ENCODE data around the gene HID1.
A peak's percentile ranks its signal among the peaks of the same experiment; 100 is the strongest.
"Not testable (repeated sequence)": the region's sequence is repeated elsewhere in the genome, so short reads cannot be mapped to it uniquely, and the experiment has no call there.

The HID1 gene

DNA sequence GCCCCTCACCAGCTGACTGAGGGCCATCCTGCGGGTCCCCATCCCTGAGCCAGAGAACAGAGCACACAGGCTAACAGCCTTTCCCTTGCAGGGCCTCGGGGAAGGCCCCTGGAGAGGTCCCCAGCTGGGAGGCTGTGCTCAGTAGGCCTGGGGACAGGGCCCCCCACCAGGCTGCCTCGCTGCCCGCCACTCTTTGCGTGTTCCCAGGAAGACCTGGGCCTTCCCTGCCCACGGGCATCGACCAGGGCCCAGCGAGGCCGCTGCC, 785 bp downstream of the HID1 start:
- DNase-seq (ENCODE audit: low spot score), result peak; percentile 49
- TF ChIP-seq, protein P1, sequence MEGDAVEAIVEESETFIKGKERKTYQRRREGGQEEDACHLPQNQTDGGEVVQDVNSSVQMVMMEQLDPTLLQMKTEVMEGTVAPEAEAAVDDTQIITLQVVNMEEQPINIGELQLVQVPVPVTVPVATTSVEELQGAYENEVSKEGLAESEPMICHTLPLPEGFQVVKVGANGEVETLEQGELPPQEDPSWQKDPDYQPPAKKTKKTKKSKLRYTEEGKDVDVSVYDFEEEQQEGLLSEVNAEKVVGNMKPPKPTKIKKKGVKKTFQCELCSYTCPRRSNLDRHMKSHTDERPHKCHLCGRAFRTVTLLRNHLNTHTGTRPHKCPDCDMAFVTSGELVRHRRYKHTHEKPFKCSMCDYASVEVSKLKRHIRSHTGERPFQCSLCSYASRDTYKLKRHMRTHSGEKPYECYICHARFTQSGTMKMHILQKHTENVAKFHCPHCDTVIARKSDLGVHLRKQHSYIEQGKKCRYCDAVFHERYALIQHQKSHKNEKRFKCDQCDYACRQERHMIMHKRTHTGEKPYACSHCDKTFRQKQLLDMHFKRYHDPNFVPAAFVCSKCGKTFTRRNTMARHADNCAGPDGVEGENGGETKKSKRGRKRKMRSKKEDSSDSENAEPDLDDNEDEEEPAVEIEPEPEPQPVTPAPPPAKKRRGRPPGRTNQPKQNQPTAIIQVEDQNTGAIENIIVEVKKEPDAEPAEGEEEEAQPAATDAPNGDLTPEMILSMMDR (IDR thresholded peaks at IDR 0.05; ENCODE audit: extremely low read depth, missing control alignments), result no peak

DNA sequence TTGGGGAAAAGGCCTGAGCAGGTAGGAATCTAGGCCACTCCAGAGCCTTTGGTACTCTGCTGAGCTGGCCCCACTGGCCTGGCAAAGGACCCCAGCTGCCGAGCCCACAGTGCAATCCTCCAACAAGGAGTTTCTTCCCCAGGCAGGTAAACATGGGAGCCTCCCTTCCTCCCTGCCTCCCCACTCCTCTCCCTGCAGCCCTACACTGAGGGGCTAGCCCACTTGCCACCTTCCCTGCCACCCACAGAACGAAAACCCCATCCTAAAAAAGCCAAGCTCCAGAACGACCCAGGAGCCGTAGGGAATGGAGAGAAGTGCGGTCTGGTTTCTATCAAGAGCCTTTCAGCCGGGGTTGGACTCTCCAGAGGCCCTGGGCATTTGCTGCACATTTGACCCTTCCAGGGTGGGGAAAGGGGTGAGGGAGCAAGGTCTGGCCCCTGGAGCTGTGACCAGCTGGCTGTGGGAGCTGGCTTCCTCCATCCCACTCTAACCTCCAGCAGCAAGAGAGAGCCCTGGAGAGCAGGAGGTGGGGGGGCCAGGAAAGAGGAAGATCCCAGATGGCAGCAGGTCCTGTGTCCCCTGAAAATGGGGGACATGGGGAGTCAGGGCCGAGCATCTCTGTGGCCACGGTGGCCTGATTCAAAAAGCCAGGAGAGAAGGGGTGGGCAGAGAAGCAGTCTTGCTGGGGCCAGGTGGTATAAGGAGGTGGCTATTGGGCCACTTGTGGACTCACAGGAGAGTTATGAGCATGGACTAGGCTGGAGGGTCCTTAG, 1.3 kb downstream of the HID1 start:
- TF ChIP-seq, protein P1 (IDR thresholded peaks at IDR 0.05; ENCODE audit: extremely low read depth, missing control alignments), result no peak
- no peak for DNase-seq (ENCODE audit: low spot score)

DNA sequence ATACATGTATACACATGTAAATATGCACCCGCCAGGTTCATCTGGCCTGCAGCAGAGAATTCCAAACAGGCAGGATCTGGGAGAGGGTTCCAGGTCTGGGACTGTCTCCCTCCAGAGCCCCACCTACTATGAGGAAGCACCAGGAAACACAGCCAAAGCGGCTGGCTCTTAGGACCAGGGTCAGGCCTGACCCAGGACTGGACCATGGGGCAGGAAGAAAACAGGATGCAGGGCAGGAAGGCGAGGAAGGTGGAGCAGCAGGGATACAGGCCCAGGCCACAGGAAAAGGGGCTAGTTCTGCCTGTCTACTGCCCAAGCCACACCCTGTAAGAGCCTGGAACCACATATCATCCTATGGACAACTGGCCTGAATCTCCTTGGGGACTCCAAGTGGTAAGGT, 2.2 kb downstream of the HID1 start:
- TF ChIP-seq, protein P1 (IDR thresholded peaks at IDR 0.05; ENCODE audit: extremely low read depth, missing control alignments), result no peak
- DNase-seq (ENCODE audit: low spot score), result no peak

DNA sequence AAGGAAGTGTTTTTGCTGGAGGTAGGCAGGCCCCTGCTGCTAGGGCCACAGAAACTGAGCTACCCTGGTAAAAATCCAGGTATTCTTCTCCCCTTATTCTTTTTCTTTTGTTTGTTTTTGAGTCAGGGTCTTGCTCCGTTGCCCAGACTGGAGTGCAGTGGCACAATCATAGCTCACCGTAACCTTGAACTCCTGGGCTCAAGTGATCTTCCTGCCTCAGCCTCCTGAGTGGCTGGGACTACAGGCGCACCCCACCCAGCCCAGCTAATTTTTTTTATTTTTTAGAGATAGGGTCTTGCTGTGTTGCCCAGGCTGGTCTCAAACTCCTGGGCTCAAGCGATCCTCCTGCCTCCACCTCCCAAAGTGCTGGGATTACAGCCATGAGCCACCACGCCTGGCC, 3.1 kb downstream of the HID1 start:
- not testable (repeated sequence) for DNase-seq (ENCODE audit: low spot score)

DNA sequence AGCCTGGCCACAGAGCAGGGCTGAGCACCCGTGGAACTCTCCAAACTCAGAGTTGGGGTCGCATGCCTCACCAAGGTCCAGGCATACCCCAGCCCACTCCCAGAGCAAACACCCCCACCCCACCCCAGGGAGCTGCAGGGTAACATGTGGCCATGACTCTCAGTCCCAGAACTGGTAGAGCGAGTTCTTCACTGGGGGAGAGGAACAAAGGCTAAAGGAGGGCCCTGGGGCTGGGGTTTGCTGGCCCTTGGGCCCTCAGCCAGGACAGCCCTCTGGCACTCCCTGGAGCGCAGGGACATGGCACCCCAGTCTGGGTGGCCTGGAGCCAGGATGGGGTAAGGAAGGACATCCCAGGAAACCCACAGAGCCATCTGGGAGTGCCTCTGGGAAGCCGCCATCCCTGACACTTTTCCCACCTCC, 4.2 kb downstream of the HID1 start:
- no peak for DNase-seq (ENCODE audit: low spot score)
- TF ChIP-seq, protein P1 (IDR thresholded peaks at IDR 0.05; ENCODE audit: extremely low read depth, missing control alignments), result no peak

DNA sequence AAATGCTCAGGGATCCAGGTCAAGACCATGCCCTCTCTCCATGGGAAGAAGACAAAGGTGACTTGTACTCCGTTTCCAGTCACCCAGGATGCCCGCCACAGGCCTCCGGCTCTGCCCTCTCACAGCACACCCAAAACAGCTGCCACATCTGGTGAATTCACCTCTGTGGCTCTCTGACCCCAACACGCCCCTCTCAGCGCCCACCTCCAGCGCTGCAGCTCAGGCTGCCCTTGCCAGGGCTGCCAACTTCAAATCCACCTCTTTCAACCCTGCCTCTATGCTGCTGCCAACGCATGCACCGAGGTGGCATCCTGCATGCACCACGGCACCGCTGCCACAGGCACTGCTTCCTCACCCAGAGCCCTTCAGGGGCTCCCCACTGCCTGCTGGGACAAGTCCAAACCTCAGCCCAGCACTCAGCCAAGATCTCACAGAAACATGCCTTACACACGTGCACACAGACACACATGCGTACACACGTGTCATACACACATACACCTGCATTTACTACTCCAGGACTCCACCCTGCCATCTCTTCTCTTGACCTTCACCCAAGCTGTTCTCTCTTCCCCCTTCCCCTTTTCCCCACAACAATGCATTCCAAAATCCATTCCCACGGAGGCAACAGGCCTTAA, 7.5 kb downstream of the HID1 start:
- no peak for DNase-seq (ENCODE audit: low spot score)
- TF ChIP-seq, protein P1 (IDR thresholded peaks at IDR 0.05; ENCODE audit: extremely low read depth, missing control alignments), result no peak

DNA sequence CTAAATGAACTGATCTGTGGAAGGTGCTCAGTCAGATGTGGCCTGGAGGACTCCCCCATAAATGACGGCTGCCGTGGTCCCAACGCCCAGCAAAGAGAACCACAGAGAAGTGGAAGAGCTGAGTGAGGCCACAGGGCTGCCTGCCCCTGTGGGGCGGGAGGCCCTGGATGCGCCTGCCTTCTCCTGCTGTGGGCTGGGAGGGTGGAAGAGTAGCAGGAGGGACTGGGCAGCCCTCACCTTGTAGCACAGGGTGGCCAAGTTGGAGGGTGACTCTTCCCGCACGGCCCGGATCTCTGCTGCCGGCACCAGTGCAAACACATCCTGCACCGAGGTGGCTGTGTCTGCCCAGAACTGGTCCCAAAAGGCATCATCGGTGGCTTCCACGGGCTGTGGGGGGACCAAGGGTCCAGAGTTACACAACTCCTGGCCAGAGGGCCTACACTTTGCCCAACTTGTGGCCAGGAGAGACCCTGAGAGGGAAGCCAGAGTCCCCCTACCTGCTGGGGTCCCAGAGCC, 8.3 kb downstream of the HID1 start:
- TF ChIP-seq, protein P1 (IDR thresholded peaks at IDR 0.05; ENCODE audit: extremely low read depth, missing control alignments), result no peak
- DNase-seq (ENCODE audit: low spot score), result no peak

DNA sequence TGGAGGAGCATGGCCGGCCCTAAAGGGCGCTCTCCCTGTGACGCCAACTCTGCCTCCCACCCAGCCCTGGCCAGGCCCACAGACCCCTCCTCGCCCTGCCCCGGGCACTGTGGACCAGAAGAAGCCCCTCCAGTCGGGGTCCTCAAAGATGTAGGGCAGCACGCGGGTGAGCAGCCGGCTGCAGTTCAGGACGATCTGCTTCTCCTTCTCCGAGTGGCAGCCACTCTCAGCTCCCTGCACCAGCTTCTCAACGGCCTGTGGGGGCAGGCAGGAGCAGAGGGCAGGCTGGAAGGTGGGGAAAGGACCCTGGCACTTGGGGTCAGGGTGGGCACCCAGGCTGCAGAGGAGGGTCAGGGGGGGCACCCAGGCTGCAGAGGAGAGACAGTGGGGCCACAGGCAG, 8.9 kb downstream of the HID1 start:
- TF ChIP-seq, protein P1 (IDR thresholded peaks at IDR 0.05; ENCODE audit: extremely low read depth, missing control alignments), result no peak
- DNase-seq (ENCODE audit: low spot score), result no peak
